LNCaP clone FGC (cell line): ENCODE results near the gene RSPO1.
"Not testable (repeated sequence)": the region's sequence is repeated elsewhere in the genome, so short reads cannot be mapped to it uniquely, and the experiment has no call there.

Source experiments
- DNase-seq: peaks from one replicate; pipeline ENCODE4 v3.0.0-alpha.2; 2011; ENCODE audit warnings: low read depth
- H3K4me3 ChIP-seq: 2 replicates; pipeline ENCODE4 v1.5.1; 2011; ENCODE audit warnings: mild to moderate bottlenecking, low read depth, low read length, control low read depth
- CTCF ChIP-seq: IDR thresholded peaks from 2 replicates; pipeline ENCODE4 v1.5.1; 2012; ENCODE audit warnings: mild to moderate bottlenecking; ENCODE audit not compliant: control insufficient read depth, insufficient read depth; ENCODE audit errors: extremely low read depth

The RSPO1 gene

GRCh38 chr1:37599940-37600339 lies 34.8 kb downstream of the RSPO1 start:
- DNase-seq, result no peak
- TF ChIP-seq CTCF, result no peak
- H3K4me3 ChIP-seq, result no peak overlapping the region

GRCh38 chr1:37596182-37596667 lies 38.5 kb downstream of the RSPO1 start:
- TF ChIP-seq CTCF, result no peak
- peak overlapping the region; percentile 94 for H3K4me3 ChIP-seq
- no peak for DNase-seq

- TF ChIP-seq CTCF, result no peak
- DNase-seq, result peak; percentile 89
- peak within 1 kb of the TSS; percentile 94 for H3K4me3 ChIP-seq
These were observed 39.1 kb downstream of the RSPO1 start, which contains the start of gene GNL2 for GRCh38 chr1:37595440-37596181. Gene GNL2 (minus strand): TSS chr1:37595937. CDS start chr1:37595822, 115 bp downstream.

- no peak for TF ChIP-seq CTCF
- no peak for DNase-seq
- H3K4me3 ChIP-seq, result peak overlapping the region; percentile 94; the same call in 1 of the 2 replicates
These were observed 41.0 kb downstream of the RSPO1 start for GRCh38 chr1:37593726-37594125.

- H3K4me3 ChIP-seq, result no peak overlapping the region
- TF ChIP-seq CTCF, result no peak
- DNase-seq, result no peak
These were observed 45.8 kb downstream of the RSPO1 start for GRCh38 chr1:37588939-37589338.

GRCh38 chr1:37584544-37584943 lies 50.1 kb downstream of the RSPO1 start:
- H3K4me3 ChIP-seq, DNase-seq: not testable (repeated sequence)

GRCh38 chr1:37575692-37576091 lies 59.0 kb downstream of the RSPO1 start:
- no peak for TF ChIP-seq CTCF

More at GRCh38 chr1:37575692-37576091, 59.0 kb downstream of the RSPO1 start:
- no peak overlapping the region for H3K4me3 ChIP-seq
- no peak for DNase-seq
